ENCODE measurements around the gene METTL24.
"Not testable (repeated sequence)": the region's sequence is repeated elsewhere in the genome, so short reads cannot be mapped to it uniquely, and the experiment has no call there.

METTL24 gene

DNA sequence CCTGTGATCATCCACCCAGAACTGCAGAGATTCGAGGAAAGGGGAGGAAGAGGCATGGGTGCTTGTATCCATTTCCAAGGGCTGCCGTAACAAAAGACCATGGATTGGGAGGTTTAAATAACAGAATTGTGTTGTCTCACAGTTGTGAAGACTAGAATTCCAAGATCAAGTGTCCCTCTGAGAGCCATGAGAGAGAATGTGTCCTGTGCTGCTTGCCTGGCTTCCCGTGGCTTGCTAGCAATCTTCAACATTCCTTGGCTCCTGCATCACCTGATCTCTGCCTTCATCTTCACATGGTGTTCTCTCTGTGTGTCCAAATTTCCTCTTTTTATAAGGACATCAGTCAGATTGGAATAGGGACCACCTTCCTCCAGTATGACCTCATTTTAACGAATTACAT, 108.1 kb downstream of the METTL24 start:
- H3K4me3 ChIP-seq (ENCODE audit: low read length, poor library complexity, severe bottlenecking): no peak overlapping the region
- H2AFZ ChIP-seq (ENCODE audit: low read length): no peak overlapping the region
- no peaks in the 10 kb centered on the region for H3K79me2 ChIP-seq (ENCODE audit: insufficient read depth, low read length)
- H3F3A ChIP-seq (ENCODE audit: low read depth): no peaks in the 10 kb centered on the region
- TF ChIP-seq, protein P1, sequence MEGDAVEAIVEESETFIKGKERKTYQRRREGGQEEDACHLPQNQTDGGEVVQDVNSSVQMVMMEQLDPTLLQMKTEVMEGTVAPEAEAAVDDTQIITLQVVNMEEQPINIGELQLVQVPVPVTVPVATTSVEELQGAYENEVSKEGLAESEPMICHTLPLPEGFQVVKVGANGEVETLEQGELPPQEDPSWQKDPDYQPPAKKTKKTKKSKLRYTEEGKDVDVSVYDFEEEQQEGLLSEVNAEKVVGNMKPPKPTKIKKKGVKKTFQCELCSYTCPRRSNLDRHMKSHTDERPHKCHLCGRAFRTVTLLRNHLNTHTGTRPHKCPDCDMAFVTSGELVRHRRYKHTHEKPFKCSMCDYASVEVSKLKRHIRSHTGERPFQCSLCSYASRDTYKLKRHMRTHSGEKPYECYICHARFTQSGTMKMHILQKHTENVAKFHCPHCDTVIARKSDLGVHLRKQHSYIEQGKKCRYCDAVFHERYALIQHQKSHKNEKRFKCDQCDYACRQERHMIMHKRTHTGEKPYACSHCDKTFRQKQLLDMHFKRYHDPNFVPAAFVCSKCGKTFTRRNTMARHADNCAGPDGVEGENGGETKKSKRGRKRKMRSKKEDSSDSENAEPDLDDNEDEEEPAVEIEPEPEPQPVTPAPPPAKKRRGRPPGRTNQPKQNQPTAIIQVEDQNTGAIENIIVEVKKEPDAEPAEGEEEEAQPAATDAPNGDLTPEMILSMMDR (conservative IDR thresholded peaks at IDR 0.05; ENCODE audit: low read length): no peak
- no peak for TF ChIP-seq EZH2phosphoT487 (IDR thresholded peaks at IDR 0.05; ENCODE audit: borderline replicate concordance)
- H3K36me3 ChIP-seq (ENCODE audit: insufficient read depth, low read length): no peaks in the 10 kb centered on the region
- no peaks in the 10 kb centered on the region for H4K20me1 ChIP-seq (ENCODE audit: insufficient read depth, low read length, poor library complexity, severe bottlenecking)
- H3K4me2 ChIP-seq (ENCODE audit: low read depth, low read length, poor library complexity, severe bottlenecking): no peak overlapping the region
- H3K4me1 ChIP-seq (ENCODE audit: insufficient read depth, low read length, poor library complexity, severe bottlenecking): no peaks in the 10 kb centered on the region
- no peaks in the 10 kb centered on the region for H3K9me2 ChIP-seq (replicated peaks; ENCODE audit: low read depth, low read length)
- H3K9me3 ChIP-seq (ENCODE audit: insufficient read depth, low read depth, low read length): no peaks in the 10 kb centered on the region
- no peak overlapping the region for H3K9ac ChIP-seq (ENCODE audit: low read depth, low read length, poor library complexity, severe bottlenecking)
- H3K27me3 ChIP-seq (ENCODE audit: insufficient read depth, low read length, poor library complexity, severe bottlenecking): no peaks in the 10 kb centered on the region

DNA sequence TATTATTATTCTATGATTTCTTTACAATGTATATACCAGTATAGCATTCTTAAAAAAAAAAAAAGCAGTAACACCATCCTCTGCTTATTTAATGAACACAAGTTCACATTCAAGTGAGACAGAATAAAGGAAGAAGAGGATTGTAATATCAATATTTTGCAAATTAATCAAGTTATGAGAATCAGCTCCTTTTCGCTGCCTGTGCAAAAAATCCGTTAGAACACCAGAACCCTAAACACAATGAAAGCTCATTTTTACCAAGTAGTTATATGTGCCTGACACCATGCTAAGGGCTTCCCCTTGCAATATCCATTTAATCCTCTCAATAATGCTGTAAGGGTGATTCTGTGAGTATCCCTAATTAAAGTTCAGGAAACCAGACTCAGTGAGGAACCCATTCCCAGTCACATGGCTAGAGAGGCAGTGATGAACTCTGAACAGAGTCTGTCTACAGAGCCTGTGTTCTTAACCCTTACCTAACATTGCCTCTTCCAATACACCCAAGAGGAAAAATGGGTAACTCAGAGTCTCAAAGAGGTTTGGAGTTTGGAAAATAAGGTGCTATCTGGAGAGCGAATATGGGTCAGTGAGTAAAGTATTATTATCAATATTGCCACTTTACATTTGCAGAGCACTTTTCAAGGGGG, 111.1 kb downstream of the METTL24 start:
- Histone ChIP-seq H3K9me2 (replicated peaks; ENCODE audit: low read depth, low read length) (no peaks in the 10 kb centered on the region), H2AFZ (ENCODE audit: low read length) (no peak overlapping the region), H3K9me3 (ENCODE audit: insufficient read depth, low read depth, low read length) (no peaks in the 10 kb centered on the region), H3F3A (ENCODE audit: low read depth) (no peaks in the 10 kb centered on the region), H3K4me1 (ENCODE audit: insufficient read depth, low read length, poor library complexity, severe bottlenecking) (no peaks in the 10 kb centered on the region), H3K79me2 (ENCODE audit: insufficient read depth, low read length) (no peaks in the 10 kb centered on the region), H3K27me3 (ENCODE audit: insufficient read depth, low read length, poor library complexity, severe bottlenecking) (no peaks in the 10 kb centered on the region), H3K4me2 (ENCODE audit: low read depth, low read length, poor library complexity, severe bottlenecking) (no peak overlapping the region), H3K36me3 (ENCODE audit: insufficient read depth, low read length) (no peaks in the 10 kb centered on the region), H4K20me1 (ENCODE audit: insufficient read depth, low read length, poor library complexity, severe bottlenecking) (no peaks in the 10 kb centered on the region), H3K9ac (ENCODE audit: low read depth, low read length, poor library complexity, severe bottlenecking) (no peak overlapping the region), H3K4me3 (ENCODE audit: low read length, poor library complexity, severe bottlenecking) (no peak overlapping the region)
- TF ChIP-seq, protein P1 (conservative IDR thresholded peaks at IDR 0.05; ENCODE audit: low read length): no peak
- TF ChIP-seq EZH2phosphoT487 (IDR thresholded peaks at IDR 0.05; ENCODE audit: borderline replicate concordance): no peak

DNA sequence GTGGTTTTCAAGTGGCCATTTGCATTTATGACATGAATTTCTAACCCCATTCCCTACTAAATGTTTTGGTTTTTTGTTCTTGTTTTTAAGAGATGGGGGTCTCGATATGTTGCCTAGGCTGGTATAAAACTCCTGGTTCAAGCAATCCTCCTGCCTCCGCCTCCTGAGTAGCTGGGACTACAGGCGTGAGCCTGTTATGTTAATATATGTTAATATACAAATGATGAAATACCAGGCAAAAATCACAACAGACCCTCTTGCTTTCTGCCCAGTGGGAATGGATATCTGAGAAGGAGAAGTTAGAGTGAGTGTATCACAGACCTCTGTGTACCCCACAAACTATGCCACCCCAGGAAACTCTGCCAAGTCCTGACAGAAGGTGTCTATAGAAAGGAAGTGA, 111.8 kb downstream of the METTL24 start:
- TF ChIP-seq, protein P1 (conservative IDR thresholded peaks at IDR 0.05; ENCODE audit: low read length): no peak
- no peak for TF ChIP-seq EZH2phosphoT487 (IDR thresholded peaks at IDR 0.05; ENCODE audit: borderline replicate concordance)
- no peaks in the 10 kb centered on the region for H4K20me1 ChIP-seq (ENCODE audit: insufficient read depth, low read length, poor library complexity, severe bottlenecking)

DNA sequence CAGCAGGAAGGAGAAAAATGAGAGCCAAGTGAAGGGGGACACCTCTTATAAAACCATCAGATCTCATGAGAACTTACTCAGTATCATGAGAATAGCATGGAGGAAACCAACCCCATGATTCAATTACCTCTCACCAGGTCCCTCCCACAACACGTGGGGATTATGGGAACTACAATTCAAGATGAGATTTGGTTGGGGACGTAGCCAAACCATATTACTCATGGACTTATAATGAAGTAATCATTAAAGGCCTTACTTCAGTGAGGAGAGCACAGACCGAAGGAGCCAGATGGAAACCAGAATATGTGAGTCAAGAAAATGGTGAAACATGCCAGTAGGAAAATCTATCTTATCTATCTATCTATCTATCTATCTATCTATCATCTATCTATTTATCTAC, 113.5 kb downstream of the METTL24 start:
- H3K79me2 ChIP-seq (ENCODE audit: insufficient read depth, low read length); H3F3A ChIP-seq (ENCODE audit: low read depth); H4K20me1 ChIP-seq (ENCODE audit: insufficient read depth, low read length, poor library complexity, severe bottlenecking); H3K4me3 ChIP-seq (ENCODE audit: low read length, poor library complexity, severe bottlenecking); H2AFZ ChIP-seq (ENCODE audit: low read length); H3K9me3 ChIP-seq (ENCODE audit: insufficient read depth, low read depth, low read length); H3K4me2 ChIP-seq (ENCODE audit: low read depth, low read length, poor library complexity, severe bottlenecking); H3K9ac ChIP-seq (ENCODE audit: low read depth, low read length, poor library complexity, severe bottlenecking); H3K9me2 ChIP-seq (replicated peaks; ENCODE audit: low read depth, low read length); H3K4me1 ChIP-seq (ENCODE audit: insufficient read depth, low read length, poor library complexity, severe bottlenecking); H3K27me3 ChIP-seq (ENCODE audit: insufficient read depth, low read length, poor library complexity, severe bottlenecking); H3K36me3 ChIP-seq (ENCODE audit: insufficient read depth, low read length): not testable (repeated sequence)

More for the DNA sequence above, 111.8 kb downstream of the METTL24 start:
- H3F3A ChIP-seq (ENCODE audit: low read depth): no peaks in the 10 kb centered on the region
- no peak overlapping the region for H3K9ac ChIP-seq (ENCODE audit: low read depth, low read length, poor library complexity, severe bottlenecking)
- no peak overlapping the region for H3K4me3 ChIP-seq (ENCODE audit: low read length, poor library complexity, severe bottlenecking)
- no peaks in the 10 kb centered on the region for H3K27me3 ChIP-seq (ENCODE audit: insufficient read depth, low read length, poor library complexity, severe bottlenecking)
- no peaks in the 10 kb centered on the region for H3K9me3 ChIP-seq (ENCODE audit: insufficient read depth, low read depth, low read length)
- H2AFZ ChIP-seq (ENCODE audit: low read length): no peak overlapping the region
- H3K4me2 ChIP-seq (ENCODE audit: low read depth, low read length, poor library complexity, severe bottlenecking): no peak overlapping the region
- H3K9me2 ChIP-seq (replicated peaks; ENCODE audit: low read depth, low read length): no peaks in the 10 kb centered on the region
- no peaks in the 10 kb centered on the region for H3K36me3 ChIP-seq (ENCODE audit: insufficient read depth, low read length)
- H3K4me1 ChIP-seq (ENCODE audit: insufficient read depth, low read length, poor library complexity, severe bottlenecking): no peaks in the 10 kb centered on the region
- H3K79me2 ChIP-seq (ENCODE audit: insufficient read depth, low read length): no peaks in the 10 kb centered on the region
